ENCODE results near the gene FMN1.

The FMN1 gene

DNA sequence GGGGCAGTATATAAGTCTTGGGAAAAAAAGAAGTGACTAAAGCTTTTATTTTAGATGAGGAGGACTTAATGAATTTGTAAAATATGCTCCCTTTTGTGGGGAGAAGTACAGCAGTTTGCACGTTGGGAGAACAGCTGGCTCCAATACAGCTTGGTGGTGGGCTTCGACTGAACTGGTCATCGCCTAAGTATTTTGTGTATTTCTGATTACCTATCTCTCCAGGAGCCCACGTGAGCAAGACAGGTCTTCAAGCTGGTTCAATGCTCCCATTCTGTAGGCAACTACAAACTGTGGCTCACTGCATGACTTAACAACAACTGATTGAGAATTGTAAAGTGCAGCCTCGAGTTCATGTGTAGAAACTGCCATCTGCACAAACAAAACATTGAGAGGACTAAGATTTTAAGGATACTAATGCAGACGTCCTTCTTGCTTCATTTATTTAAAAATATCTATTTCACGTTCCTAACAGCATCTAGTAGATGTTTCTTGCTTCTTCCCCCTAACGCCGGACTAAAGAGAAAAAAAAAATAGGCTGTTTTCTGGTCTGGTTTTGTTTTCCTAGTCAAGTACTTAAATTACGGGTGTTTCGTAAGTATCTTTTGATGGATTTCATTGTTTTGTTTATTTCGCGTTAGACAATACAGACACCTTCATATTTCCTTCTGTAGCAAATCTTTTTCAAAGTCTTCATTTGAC is 478.1 kb downstream of the FMN1 start:
- DNase-seq, result no peak

All from CD4-positive, alpha-beta T cell treated with Interleukin-12 subunit alpha and Interleukin-12 subunit beta, for 1 hour (primary cell).